Astrocyte (in vitro differentiated cells and primary cell): ENCODE results near the gene LANCL1.

Experiments used
- EZH2 ChIP-seq: IDR thresholded peaks from 2 replicates; pipeline ENCODE4 v1.6.1; 2012; ENCODE audit warnings: mild to moderate bottlenecking, low read length, inconsistent platforms; ENCODE audit not compliant: insufficient read depth
- TF ChIP-seq, protein P1 (sequence below): IDR thresholded peaks from 2 replicates; pipeline ENCODE4 v1.5.1; 2011; ENCODE audit warnings: low read depth, mild to moderate bottlenecking, inconsistent platforms, low read length, moderate library complexity; ENCODE audit not compliant: insufficient read depth

DNA sequence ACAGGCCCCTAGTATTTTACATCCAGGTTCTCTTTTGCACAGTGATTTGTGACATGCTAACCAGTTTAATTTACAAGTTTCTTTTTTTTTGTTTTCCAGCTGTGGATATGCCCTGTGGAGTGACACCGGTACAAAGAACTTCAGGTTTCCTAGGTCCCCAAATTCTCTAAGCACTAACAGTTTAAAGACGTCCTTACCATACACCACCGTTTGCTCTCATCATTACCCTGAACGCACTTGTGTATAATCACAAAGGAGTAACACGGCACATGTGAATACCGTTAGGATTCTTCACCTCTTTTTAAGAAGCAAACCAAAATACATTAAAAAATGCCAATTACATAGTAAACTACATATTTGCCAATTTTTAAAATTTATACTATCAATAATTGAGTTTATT is 853 bp downstream of the LANCL1 start:
- TF ChIP-seq, protein P1, sequence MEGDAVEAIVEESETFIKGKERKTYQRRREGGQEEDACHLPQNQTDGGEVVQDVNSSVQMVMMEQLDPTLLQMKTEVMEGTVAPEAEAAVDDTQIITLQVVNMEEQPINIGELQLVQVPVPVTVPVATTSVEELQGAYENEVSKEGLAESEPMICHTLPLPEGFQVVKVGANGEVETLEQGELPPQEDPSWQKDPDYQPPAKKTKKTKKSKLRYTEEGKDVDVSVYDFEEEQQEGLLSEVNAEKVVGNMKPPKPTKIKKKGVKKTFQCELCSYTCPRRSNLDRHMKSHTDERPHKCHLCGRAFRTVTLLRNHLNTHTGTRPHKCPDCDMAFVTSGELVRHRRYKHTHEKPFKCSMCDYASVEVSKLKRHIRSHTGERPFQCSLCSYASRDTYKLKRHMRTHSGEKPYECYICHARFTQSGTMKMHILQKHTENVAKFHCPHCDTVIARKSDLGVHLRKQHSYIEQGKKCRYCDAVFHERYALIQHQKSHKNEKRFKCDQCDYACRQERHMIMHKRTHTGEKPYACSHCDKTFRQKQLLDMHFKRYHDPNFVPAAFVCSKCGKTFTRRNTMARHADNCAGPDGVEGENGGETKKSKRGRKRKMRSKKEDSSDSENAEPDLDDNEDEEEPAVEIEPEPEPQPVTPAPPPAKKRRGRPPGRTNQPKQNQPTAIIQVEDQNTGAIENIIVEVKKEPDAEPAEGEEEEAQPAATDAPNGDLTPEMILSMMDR, result no peak
- TF ChIP-seq EZH2, result no peak
